K562 (cell line): Measurements from ENCODE around the gene FITM1. TPM values are rescaled to one million over a fixed set of nuclear protein-coding genes. Genes with fewer than 3 reads are reported as not detected.

Experiments
- ATAC-seq: fragments of 200-7000 bp; cut with Tn5 transposase; 3 replicates; pipeline ENCODE4 v1.9.1; 2020; ENCODE audit warnings: moderate library complexity
- BruUV-seq: library from RNA; stranded (reverse); fragments of 400-500 nt; replicated peaks from 2 replicates; lab custom pipeline; 2021; lab: Mats Ljungman, UMichigan
- CTCF ChIA-PET: fragments of 300-600 bp; formaldehyde crosslinking; extraction: SDS; loops from one replicate; lab custom pipeline; 2021; ENCODE audit warnings: low intra/inter-chr PET ratio; lab: Yijun Ruan, JAX
- POLR2A ChIA-PET: fragments of 300-600, 350-650 bp; sonication (Branson Sonifier 250); formaldehyde crosslinking; extraction: SDS; loops from one replicate; lab custom pipeline; 2021; ENCODE audit warnings: antibody characterized with exemption, inconsistent platforms; lab: Yijun Ruan, JAX
- DNase-seq, 4 experiments: peaks; one replicate each; pipeline versions ENCODE4 v3.0.0 to v3.0.0-alpha.2; 2011 to 2018; ENCODE audit warnings: low spot score in 3 of 4, mixed read lengths in 3 of 4; ENCODE audit errors: extremely low read depth in 1 of 4
- FAIRE-seq: peaks from 2 replicates; lab custom pipeline; 2011; peaks lifted over from hg19 to GRCh38; lab: Jason Lieb, UNC
- H2AFZ ChIP-seq: 2 replicates; pipeline ENCODE4 v1.6.0; 2011; ENCODE audit warnings: low read depth, low read length, control low read depth, inconsistent platforms
- H3K27ac ChIP-seq: fragments of 200-600 bp; 3 replicates; pipeline ENCODE4 v1.8.0; 2011; ENCODE audit warnings: low read depth, mild to moderate bottlenecking, control low read depth, inconsistent platforms, low read length, moderate library complexity, mixed read lengths; ENCODE audit errors: extremely low read depth
- H3K27me3 ChIP-seq, 2 experiments: fragments of 300-600 bp in 1 of 2; 2 replicates in 1 of 2; 3 replicates in 1 of 2; pipeline versions ENCODE4 v1.6.0 to v1.8.0; 2011; ENCODE audit warnings: inconsistent platforms in 2 of 2, low read length in 2 of 2, mild to moderate bottlenecking in 1 of 2, mixed read lengths in 1 of 2, moderate library complexity in 1 of 2; ENCODE audit not compliant: control insufficient read depth in 2 of 2, insufficient read depth in 2 of 2
- H3K36me3 ChIP-seq: fragments of 300-600 bp; 3 replicates; pipeline ENCODE4 v1.8.0; 2011; ENCODE audit warnings: mild to moderate bottlenecking, low read length, inconsistent platforms; ENCODE audit not compliant: control insufficient read depth, insufficient read depth
- H3K4me1 ChIP-seq, 2 experiments: fragments of 200-600 bp in 1 of 2; replicated peaks in 1 of 2; 2 replicates in 1 of 2; 3 replicates in 1 of 2; pipeline versions ENCODE4 v1.5.1 to v1.8.0; 2011; ENCODE audit warnings: inconsistent platforms in 2 of 2, low read length in 2 of 2, mild to moderate bottlenecking in 1 of 2, mixed read lengths in 1 of 2, moderate library complexity in 1 of 2; ENCODE audit not compliant: control insufficient read depth in 2 of 2, insufficient read depth in 2 of 2
- H3K4me2 ChIP-seq: 2 replicates; pipeline ENCODE4 v1.6.1; 2011; ENCODE audit warnings: low read length, control low read depth, inconsistent platforms, mixed read lengths; ENCODE audit not compliant: insufficient read depth
- H3K4me3 ChIP-seq: fragments of 200-600 bp; sonication (generic), shearing (Covaris generic); 2 replicates; pipeline ENCODE4 v1.5.1; 2016; ENCODE audit warnings: control low read depth, inconsistent platforms
- H3K79me2 ChIP-seq: fragments of 200-600 bp; 3 replicates; pipeline ENCODE4 v1.8.0; 2011; ENCODE audit warnings: low read length, inconsistent platforms; ENCODE audit not compliant: control insufficient read depth, insufficient read depth
- H3K9ac ChIP-seq, 2 experiments: 2 replicates each; pipeline versions ENCODE4 v1.6.0 to v1.6.1; 2011; ENCODE audit warnings: low read depth in 2 of 2, low read length in 2 of 2, control low read depth in 1 of 2, inconsistent platforms in 1 of 2, mild to moderate bottlenecking in 1 of 2, mixed read lengths in 1 of 2; ENCODE audit not compliant: insufficient read depth in 1 of 2
- H3K9me1 ChIP-seq: one replicate; pipeline ENCODE4 v1.6.0; 2011; ENCODE audit warnings: inconsistent platforms, mild to moderate bottlenecking, low read length, moderate library complexity; ENCODE audit not compliant: control insufficient read depth, insufficient read depth
- H3K9me3 ChIP-seq: replicated peaks from 2 replicates; pipeline ENCODE4 v1.5.1; 2011; ENCODE audit warnings: low read depth, low read length, inconsistent platforms; ENCODE audit not compliant: control insufficient read depth, insufficient read depth
- H4K20me1 ChIP-seq: replicated peaks from 2 replicates; pipeline ENCODE4 v1.6.1; 2011; ENCODE audit warnings: low read length, inconsistent platforms, mixed read lengths; ENCODE audit not compliant: control insufficient read depth, insufficient read depth
- ETS1 ChIP-seq: conservative IDR thresholded peaks from 2 replicates; pipeline ENCODE4 v1.6.1; 2011; ENCODE audit warnings: low read depth, mild to moderate bottlenecking, low read length; ENCODE audit not compliant: control insufficient read depth
- NBN ChIP-seq: fragments of 450-650 bp; IDR thresholded peaks from 2 replicates; pipeline ENCODE4 v1.6.1; 2016; ENCODE audit warnings: low read depth, mild to moderate bottlenecking
- REST ChIP-seq, 2 experiments: fragments of 450-650 bp; formaldehyde crosslinking in 1 of 2; IDR thresholded peaks; 2 replicates each; pipeline versions ENCODE4 v1.4.0 to v1.6.1; 2014 to 2020; ENCODE audit warnings: mild to moderate bottlenecking in 2 of 2, borderline replicate concordance in 1 of 2, low read depth in 1 of 2
- SRSF3 ChIP-seq: fragments of 200-400 bp; formaldehyde crosslinking; IDR thresholded peaks from 2 replicates; pipeline ENCODE4 v1.6.1; 2016; ENCODE audit warnings: mild to moderate bottlenecking, low read length, moderate library complexity; ENCODE audit not compliant: insufficient read depth
- TCF7L2 ChIP-seq: fragments of 150-350 bp; IDR thresholded peaks from 2 replicates; pipeline ENCODE4 v1.6.1; 2016; ENCODE audit warnings: low read depth, mild to moderate bottlenecking, low read length, moderate library complexity
- ZNF24 ChIP-seq: fragments of 450-650 bp; IDR thresholded peaks from 2 replicates; pipeline ENCODE4 v1.6.1; 2016
- WGBS: fragments of 100-300 bp; shearing (Covaris generic); methylation state at CpG from one replicate; pipeline ENCODE4 v1.1.6; 2016; ENCODE audit warnings: low coverage, mixed read lengths; ENCODE audit not compliant: insufficient coverage; ENCODE audit errors: missing lambda C conversion rate; 5-methylcytosine and 5-hydroxymethylcytosine counted together
- in situ Hi-C: fragments of 300-500 bp; cut with MboI; formaldehyde crosslinking; loops from 4 replicates; pipeline ENCODE4 v1.15.0; 2018; ENCODE audit warnings: inconsistent platforms, mixed read lengths
- intact Hi-C: fragments of 100-400 bp; cut with micrococcal nuclease; formaldehyde crosslinking; loops from 2 replicates; pipeline ENCODE4 v1.14.2; 2022
- polyA plus RNA-seq, 8 experiments: library from polyadenylated mRNA; depleted of rRNA in 4 of 8; stranded (reverse) in 5 of 8; unstranded in 3 of 8; fragments of >200 nt; fragmentation: Nextera tagmentation in 2 of 8; fragmentation: Illumina TruSeq in 1 of 8; extraction: Ambion mirVana in 2 of 8; extraction: Trizol in 1 of 8; gene quantifications; 2 replicates each; pipeline versions ENCODE4 v1.2.1 to v1.2.3, GENCODE V29; 2011 to 2014; ENCODE audit warnings: inconsistent platforms in 1 of 8, missing spikeins in 1 of 8
- total RNA-seq, 7 experiments: library from RNA; depleted of rRNA in 6 of 7; stranded (reverse); fragments of >200 nt in 6 of 7; fragmentation: Illumina TruSeq in 2 of 7; extraction: Trizol in 2 of 7; gene quantifications; 2 replicates each; pipeline versions ENCODE4 v1.2.1 to v1.2.3, GENCODE V29; 2011 to 2021; ENCODE audit warnings: low replicate concordance in 1 of 7

FITM1 gene
- total and polyA plus RNA-seq, 9 of the 15 experiments (the other 6 are each of a cell fraction or from before 2014, with no cell fraction given): 0.09 to 0.20 TPM; not detected in 7

- WGBS: 89% methylated on average over 5 of the region's 8 CpGs
- no peak overlapping the region for H3K4me2 ChIP-seq
- no peaks in the 10 kb centered on the region for H3K27me3 ChIP-seq
- no peak for ATAC-seq
- no peaks in the 10 kb centered on the region for H4K20me1 ChIP-seq
- H3K9ac ChIP-seq: no peak overlapping the region
- DNase-seq: no peak
- peaks cover 12 to 14% of the 10 kb centered on the region in 2 experiments; a peak in 4 of 5 replicates for H3K4me1 ChIP-seq
- TF ChIP-seq REST (IDR thresholded peaks at IDR 0.05; ENCODE audit: borderline replicate concordance) (no peak), REST (CRISPR knock-in tag; IDR thresholded peaks at IDR 0.05; ENCODE audit: low read depth) (no peak), ETS1 (no peak), NBN (no peak), TCF7L2 (no peak), ZNF24 (no peak), SRSF3 (no peak)
- H3K9me1 ChIP-seq: no peaks in the 10 kb centered on the region
- no peak overlapping the region for H3K27ac ChIP-seq
- no peaks in the 10 kb centered on the region for H3K9me3 ChIP-seq
- BruUV-seq: no TSS peak
- peaks cover 63% of the 10 kb centered on the region; the same call in 2 of the 3 replicates for H3K36me3 ChIP-seq
- intact Hi-C loops: no loop called here
- H3K79me2 ChIP-seq: peaks cover 6% of the 10 kb centered on the region; the same call in 2 of the 3 replicates
- CTCF ChIA-PET: no interaction called here
- POLR2A ChIA-PET: interaction anchor here (0.6 to 0.7 kb wide), 2 partner anchors 9 to 231 kb away, joined by 3 read pairs; partner anchors contain the start of gene FITM1
- no peak overlapping the region for H3K4me3 ChIP-seq
- no peak overlapping the region for H2AFZ ChIP-seq
- FAIRE-seq: no peak
- in situ Hi-C loops: no loop called here
Observed at GRCh38 chr14:24121210-24121609, 9.2 kb upstream of the FITM1 start.
